ENCODE measurements around the gene TMEM238.
"Not testable (repeated sequence)": the region's sequence is repeated elsewhere in the genome, so short reads cannot be mapped to it uniquely, and the experiment has no call there.

TMEM238 gene

GRCh38 chr19:55401390-55401789 is 17.3 kb upstream of the TMEM238 start:
- DNase-seq (ENCODE audit: low spot score): not testable (repeated sequence)

- no peak for DNase-seq (ENCODE audit: low spot score)
Measured at GRCh38 chr19:55400281-55401087, 16.4 kb upstream of the TMEM238 start.

- DNase-seq (ENCODE audit: low spot score): no peak
Measured at GRCh38 chr19:55398200-55398925, 14.3 kb upstream of the TMEM238 start.

GRCh38 chr19:55392820-55393761 is 9.0 kb upstream of the TMEM238 start:
- no peak for DNase-seq (ENCODE audit: low spot score)

GRCh38 chr19:55391702-55392615 is 7.9 kb upstream of the TMEM238 start:
- no peak for DNase-seq (ENCODE audit: low spot score)

GRCh38 chr19:55391191-55391670 is 7.1 kb upstream of the TMEM238 start:
- DNase-seq (ENCODE audit: low spot score): no peak

GRCh38 chr19:55390461-55390880 is 6.4 kb upstream of the TMEM238 start:
- no peak for DNase-seq (ENCODE audit: low spot score)

GRCh38 chr19:55389386-55390317 is 5.6 kb upstream of the TMEM238 start:
- no peak for DNase-seq (ENCODE audit: low spot score)

GRCh38 chr19:55387736-55388497 is 3.8 kb upstream of the TMEM238 start:
- DNase-seq (ENCODE audit: low spot score): no peak

- no peak for DNase-seq (ENCODE audit: low spot score)
Measured at GRCh38 chr19:55386493-55386971, 2.4 kb upstream of the TMEM238 start.

GRCh38 chr19:55385724-55386492 is 1.8 kb upstream of the TMEM238 start, which contains the start of gene RPL28:
Gene RPL28, plus strand, starts transcription at chr19:55385932. Its CDS starts 426 bp downstream, at chr19:55386358.
- DNase-seq (ENCODE audit: low spot score): peak; percentile 98

GRCh38 chr19:55384920-55385723 is 1.0 kb upstream of the TMEM238 start:
- peak; percentile 97 for DNase-seq (ENCODE audit: low spot score)

- DNase-seq (ENCODE audit: low spot score): peak; percentile 17
Measured at GRCh38 chr19:55383279-55384130, 587 bp downstream of the TMEM238 start.

- no peak for DNase-seq (ENCODE audit: low spot score)
Measured at GRCh38 chr19:55382522-55383054, 1.5 kb downstream of the TMEM238 start.

GRCh38 chr19:55382013-55382412 is 2.1 kb downstream of the TMEM238 start:
- no peak for DNase-seq (ENCODE audit: low spot score)

GRCh38 chr19:55379174-55379573 is 4.9 kb downstream of the TMEM238 start:
- DNase-seq (ENCODE audit: low spot score): no peak
